ENCODE results near the gene CLEC3A. TPM values are rescaled to one million over a fixed set of nuclear protein-coding genes. Genes with fewer than 3 reads are reported as not detected.

Gene CLEC3A
- total RNA-seq, 1 experiment from 2014 or later: 0.23 TPM

- intact Hi-C loops (cut with micrococcal nuclease; ENCODE audit: unreplicated experiment): no loop called here
- Histone ChIP-seq H3K4me1 (ENCODE audit: control insufficient read depth, insufficient read depth, low read length) (no peaks in the 10 kb centered on the region), H3K27me3 (ENCODE audit: control insufficient read depth, insufficient read depth, low read length) (peaks cover 3% of the 10 kb centered on the region; the same call in 1 of the 2 replicates), H3K4me3 (ENCODE audit: low read depth in 2 of 2, low read length in 2 of 2) (no peak overlapping the region), H3K27ac (ENCODE audit: low read length) (no peak overlapping the region), H3K9me3 (ENCODE audit: control insufficient read depth, insufficient read depth, low read depth, low read length) (no peaks in the 10 kb centered on the region), H3K36me3 (ENCODE audit: control insufficient read depth, insufficient read depth, low read length) (no peaks in the 10 kb centered on the region)
- in situ Hi-C loops (cut with HindIII; ENCODE audit: low pct_unique_long_range_greater_than_20kb, low sequenced_read_pairs): no loop called here
- POLR2A ChIA-PET: no interaction called here
- DNase-seq (ENCODE audit: low read depth, low spot score): no peak
- BruUV-seq (replicated peaks): no TSS peak
- TF ChIP-seq REST (IDR thresholded peaks at IDR 0.05; ENCODE audit: insufficient read depth in 1 of 2, low read depth in 2 of 2, low read length in 1 of 2) (no peak), SIN3A (IDR thresholded peaks at IDR 0.05; ENCODE audit: borderline replicate concordance, insufficient read depth, low read depth, low read length) (no peak), POLR2AphosphoS5 (IDR thresholded peaks at IDR 0.05; ENCODE audit: low read depth, low read length) (no peak), TCF7L2 (IDR thresholded peaks at IDR 0.05; ENCODE audit: low read depth, low read length) (no peak), CTCF (IDR thresholded peaks at IDR 0.05) (no peak)
- CTCF ChIA-PET: no interaction called here
- no peak for ATAC-seq
Measured at GRCh38 chr16:77987810-77988209, 34.5 kb upstream of the CLEC3A start.

GRCh38 chr16:77989846-77990245, 32.5 kb upstream of the CLEC3A start:
- no peak for TF ChIP-seq SIN3A (IDR thresholded peaks at IDR 0.05; ENCODE audit: borderline replicate concordance, insufficient read depth, low read depth, low read length)
- no peak for TF ChIP-seq REST (IDR thresholded peaks at IDR 0.05; ENCODE audit: insufficient read depth in 1 of 2, low read depth in 2 of 2, low read length in 1 of 2)
- no peak for TF ChIP-seq TCF7L2 (IDR thresholded peaks at IDR 0.05; ENCODE audit: low read depth, low read length)
- no peak for TF ChIP-seq CTCF (IDR thresholded peaks at IDR 0.05)
- TF ChIP-seq POLR2AphosphoS5 (IDR thresholded peaks at IDR 0.05; ENCODE audit: low read depth, low read length): no peak
- CTCF ChIA-PET: no interaction called here
- in situ Hi-C loops (cut with HindIII; ENCODE audit: low pct_unique_long_range_greater_than_20kb, low sequenced_read_pairs) (no loop called here), intact Hi-C loops (cut with micrococcal nuclease; ENCODE audit: unreplicated experiment) (no loop called here)
- no peaks in the 10 kb centered on the region for H3K4me1 ChIP-seq (ENCODE audit: control insufficient read depth, insufficient read depth, low read length)
- peaks cover 3% of the 10 kb centered on the region; the same call in 1 of the 2 replicates for H3K27me3 ChIP-seq (ENCODE audit: control insufficient read depth, insufficient read depth, low read length)
- no peak overlapping the region for H3K27ac ChIP-seq (ENCODE audit: low read length)
- H3K36me3 ChIP-seq (ENCODE audit: control insufficient read depth, insufficient read depth, low read length): no peaks in the 10 kb centered on the region
- DNase-seq (ENCODE audit: low read depth, low spot score) (no peak), ATAC-seq (no peak)
- no peak overlapping the region for H3K4me3 ChIP-seq (ENCODE audit: low read depth in 2 of 2, low read length in 2 of 2)
- POLR2A ChIA-PET: no interaction called here
- no TSS peak for BruUV-seq (replicated peaks)
- no peaks in the 10 kb centered on the region for H3K9me3 ChIP-seq (ENCODE audit: control insufficient read depth, insufficient read depth, low read depth, low read length)

Data from Panc1 (cell line).